DMS153 treated with DMSO at 0.1 percent for 48 hours (cell line): ENCODE data around the gene DOCK2.

Source experiments
- DNase-seq: peaks from one replicate; lab custom pipeline; 2025; ENCODE audit not compliant: unreplicated experiment; lab: John Stamatoyannopoulos, UW

Gene DOCK2

DNA sequence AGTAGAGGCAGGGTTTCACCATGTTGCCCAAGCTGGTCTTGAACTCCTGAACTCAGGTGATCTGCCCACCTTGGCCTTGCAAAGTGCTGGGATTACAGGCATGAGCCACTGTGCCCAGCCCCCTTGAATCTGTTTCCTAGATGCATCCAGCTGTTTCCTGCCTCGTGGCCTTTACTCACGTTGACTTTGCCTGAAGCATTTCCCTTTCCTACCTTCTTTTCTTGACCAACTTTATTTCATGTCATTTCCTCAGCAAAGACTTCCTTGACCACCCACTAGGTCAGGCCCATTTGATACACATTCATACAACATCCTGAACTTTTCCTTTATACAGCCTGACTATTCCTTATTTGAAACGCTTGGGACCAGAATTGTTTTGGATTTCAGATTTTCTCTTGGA lies 51.0 kb downstream of the DOCK2 start:
- no peak for DNase-seq

DNA sequence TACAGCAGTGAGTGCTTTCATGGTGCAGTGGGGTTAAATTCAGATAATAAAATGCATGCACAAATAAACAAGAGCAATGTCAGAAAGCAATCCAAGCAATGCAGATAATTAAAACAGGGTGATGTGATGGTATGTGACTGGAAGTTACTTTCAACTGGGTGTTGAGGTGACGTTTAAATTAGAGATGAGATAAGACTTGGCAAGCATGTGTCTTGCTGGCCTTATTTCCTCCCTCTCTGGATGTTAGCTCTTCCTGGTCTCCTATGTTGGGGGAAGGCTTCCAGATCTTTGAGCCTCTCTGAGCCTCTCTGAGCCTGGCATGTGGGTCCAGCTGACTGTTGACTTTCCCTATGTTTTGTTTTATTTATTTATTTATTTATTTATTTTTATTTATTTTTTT lies 54.4 kb downstream of the DOCK2 start:
- DNase-seq = no peak

DNA sequence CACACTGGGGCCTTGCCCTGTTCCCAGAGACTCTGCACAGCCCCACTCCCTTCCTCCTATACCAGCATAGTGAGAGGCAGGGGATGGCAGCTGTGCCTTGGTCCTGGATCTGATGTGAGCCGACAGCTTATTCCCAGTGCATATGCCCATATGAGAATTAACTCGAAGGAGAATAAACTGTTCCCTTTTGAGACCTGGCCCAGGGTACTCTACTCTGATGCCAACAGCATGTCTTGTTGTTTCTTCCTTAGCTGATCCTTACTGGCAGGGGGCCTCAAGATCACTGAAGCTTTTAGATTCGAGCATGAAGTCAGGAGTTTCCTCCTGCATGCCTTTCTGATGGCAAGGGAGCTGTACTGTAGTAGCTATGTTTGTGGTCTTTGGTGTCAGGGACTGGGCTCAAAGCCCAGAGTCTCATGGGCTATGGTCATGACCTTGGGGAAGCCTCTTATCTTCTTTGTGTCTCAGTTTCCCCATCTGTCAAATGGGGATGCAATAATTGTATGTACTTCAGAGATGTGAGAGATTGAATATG lies 57.1 kb downstream of the DOCK2 start:
- DNase-seq = no peak

DNA sequence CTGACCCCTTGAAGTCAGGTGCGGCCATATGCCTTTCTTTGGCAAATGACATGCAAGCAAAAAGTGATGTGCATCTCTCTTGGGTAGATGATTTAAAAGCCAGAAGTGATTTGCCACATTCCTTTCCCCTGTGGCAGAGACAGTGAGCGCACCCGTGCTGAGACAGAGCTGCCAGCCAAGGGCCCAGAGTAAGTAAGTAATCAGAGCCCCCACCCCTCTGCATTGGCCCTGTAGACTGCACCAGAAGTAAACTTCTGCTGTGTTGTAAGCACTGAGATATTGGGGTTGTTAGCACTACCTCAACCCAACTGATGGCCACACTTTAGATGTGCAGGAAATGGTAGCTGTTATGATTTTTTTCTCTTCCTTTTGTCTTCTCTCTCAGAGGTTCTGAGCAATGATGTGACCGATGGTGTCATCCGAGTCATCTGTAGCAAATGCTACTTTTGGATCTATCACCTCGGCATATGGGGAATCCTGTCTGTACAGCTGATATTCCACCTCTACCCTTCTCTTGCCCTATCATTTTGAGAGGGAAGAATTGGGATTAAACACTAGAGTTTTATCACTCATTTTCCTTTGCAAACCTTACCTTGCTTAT lies 58.0 kb downstream of the DOCK2 start:
- no peak for DNase-seq

DNA sequence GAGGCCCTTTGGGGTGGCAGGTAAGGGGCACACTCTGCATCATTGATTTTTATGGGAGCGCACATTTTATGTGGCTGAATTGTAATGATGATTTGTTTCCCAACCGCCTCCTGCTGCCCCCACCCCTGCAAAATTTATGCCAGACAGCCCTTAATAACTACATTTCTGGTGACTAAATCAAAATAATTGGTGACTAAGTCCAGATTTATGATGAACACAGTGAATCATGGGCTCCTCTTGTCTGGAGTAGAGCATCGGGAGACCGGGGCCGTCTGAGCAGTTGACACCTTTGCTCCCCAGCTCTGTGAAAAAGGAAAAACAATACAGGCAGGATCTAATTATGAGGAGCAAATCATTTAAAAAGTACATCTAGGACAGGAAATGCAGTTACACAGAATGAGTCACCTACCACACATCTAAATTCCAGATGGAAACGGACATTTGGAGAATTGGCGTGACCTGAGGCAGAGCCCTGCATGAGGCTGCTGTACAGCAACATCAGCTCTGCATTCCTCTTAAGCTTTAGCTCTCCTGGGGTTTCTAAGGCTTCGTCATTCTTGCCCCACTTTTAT lies 58.9 kb downstream of the DOCK2 start:
- no peak for DNase-seq

DNA sequence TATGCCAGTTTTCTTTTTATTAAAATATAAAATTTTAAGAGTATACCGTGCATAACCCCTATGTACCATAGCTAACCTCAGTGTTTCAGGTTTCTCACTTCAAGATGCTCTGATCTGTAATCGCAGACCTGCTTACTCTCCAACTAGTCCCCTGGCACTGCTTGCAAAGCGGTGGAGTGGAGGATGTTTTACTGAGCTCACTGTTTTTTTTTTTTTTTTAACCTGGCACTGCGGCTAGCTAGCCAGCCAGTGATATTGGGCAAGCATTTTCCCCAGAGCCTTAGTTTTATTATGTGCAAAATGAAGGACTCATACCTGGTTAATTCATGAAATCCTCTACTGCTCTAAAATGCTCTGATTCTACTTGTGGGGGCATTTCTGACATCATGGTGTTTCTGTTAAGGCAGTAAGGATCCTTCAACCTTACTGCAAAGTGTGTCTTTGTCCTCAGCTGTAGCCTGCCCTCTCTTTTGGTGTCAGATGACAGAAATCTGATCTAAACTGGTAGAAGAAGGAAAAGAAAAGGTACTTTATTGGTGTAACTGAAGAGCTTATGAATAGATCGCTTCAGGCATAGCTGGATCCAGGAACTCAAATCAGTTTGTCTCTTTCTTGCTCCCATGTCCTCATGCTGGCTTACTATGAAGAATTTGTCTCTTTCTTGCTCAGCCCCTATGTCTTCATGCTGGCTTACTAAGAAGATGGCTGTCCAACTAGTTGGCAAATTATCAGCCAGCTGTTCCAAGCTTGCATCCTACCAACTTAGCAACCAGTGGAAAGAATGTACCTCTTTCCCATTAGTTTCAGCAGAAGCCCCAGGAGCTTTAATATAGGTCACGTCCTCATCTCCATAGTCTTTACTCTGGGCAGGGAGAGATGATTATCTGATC lies 59.8 kb downstream of the DOCK2 start:
- DNase-seq = no peak

DNA sequence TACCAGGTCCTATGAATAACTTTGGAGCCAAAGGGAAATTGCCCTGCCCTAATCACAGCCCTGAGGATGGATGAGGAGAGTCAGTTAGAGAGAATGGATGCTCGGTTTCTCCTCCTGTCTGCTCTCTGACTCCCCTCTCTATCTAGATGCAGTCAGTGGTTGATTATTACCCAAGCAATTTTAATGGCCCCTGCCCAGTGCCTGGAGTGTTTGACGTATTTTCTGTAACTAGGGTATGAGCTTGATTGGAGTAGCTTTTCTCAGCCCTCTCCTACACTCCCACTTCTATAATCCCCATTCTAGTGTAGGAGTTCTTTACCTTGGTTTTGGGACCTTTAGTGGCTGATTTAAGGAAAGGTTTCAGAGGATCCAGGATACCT lies 60.4 kb downstream of the DOCK2 start:
- DNase-seq = no peak

DNA sequence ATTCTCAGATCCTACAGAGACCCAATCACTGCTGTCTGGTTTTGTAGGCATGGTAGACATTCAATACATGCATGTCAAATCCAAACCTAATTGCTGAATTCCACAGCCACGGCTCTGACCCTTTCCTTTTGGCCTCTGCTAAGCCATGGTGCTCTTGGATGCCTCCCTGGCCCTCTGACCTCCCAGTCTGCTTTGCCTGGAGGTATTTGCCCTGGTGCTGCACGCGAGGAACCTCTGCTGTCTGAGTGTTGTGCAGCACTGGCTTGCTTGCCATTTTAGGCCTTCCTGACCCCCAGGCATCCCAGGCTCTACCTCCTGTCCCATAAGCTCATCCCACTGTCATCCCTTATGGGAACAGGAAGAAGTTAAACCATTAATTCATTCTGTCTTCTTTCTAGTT lies 60.9 kb downstream of the DOCK2 start:
- no peak for DNase-seq

DNA sequence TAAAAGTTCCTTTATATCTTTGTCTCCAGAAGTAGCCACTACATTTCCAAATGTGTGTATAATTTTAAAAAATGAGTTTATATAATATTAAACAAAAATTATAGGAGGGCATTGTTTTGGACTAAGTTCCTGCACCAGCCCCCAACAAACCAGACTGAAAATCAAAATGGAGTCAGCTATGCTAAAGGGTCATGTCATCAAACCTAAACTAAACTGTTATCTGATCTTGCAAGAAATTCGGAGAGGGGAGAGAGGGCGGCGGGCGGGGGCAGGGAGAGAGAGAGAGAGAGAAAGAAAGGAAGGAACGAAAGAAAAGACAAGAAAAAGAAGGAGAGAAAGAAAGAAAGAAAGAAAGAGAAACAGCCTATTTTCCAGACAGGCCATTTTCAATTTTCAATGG lies 63.5 kb downstream of the DOCK2 start:
- no peak for DNase-seq

DNA sequence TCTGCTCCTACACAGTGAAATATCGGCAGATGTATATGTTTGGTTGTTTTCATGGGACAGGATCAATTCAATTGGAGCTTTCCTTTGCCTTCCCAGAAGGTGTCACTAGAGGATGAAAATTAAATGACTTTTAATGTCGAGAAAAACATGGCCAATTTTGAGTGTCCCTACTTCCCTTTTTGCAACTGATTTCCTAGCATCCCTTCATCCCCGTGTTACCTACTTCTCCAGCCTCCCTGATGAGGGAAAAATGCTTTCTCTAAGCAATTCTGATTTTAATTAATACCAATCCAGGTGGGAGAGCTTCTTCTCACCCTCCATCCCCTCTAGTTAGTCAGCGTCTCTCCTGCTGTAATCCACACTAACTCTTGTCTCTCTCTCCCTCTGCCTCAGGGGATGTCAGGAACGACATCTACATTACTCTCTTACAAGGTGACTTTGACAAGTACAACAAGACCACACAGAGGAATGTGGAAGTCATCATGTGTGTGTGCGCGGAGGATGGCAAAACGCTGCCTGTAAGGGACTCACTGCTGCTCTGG lies 64.9 kb downstream of the DOCK2 start:
- DNase-seq = no peak

DNA sequence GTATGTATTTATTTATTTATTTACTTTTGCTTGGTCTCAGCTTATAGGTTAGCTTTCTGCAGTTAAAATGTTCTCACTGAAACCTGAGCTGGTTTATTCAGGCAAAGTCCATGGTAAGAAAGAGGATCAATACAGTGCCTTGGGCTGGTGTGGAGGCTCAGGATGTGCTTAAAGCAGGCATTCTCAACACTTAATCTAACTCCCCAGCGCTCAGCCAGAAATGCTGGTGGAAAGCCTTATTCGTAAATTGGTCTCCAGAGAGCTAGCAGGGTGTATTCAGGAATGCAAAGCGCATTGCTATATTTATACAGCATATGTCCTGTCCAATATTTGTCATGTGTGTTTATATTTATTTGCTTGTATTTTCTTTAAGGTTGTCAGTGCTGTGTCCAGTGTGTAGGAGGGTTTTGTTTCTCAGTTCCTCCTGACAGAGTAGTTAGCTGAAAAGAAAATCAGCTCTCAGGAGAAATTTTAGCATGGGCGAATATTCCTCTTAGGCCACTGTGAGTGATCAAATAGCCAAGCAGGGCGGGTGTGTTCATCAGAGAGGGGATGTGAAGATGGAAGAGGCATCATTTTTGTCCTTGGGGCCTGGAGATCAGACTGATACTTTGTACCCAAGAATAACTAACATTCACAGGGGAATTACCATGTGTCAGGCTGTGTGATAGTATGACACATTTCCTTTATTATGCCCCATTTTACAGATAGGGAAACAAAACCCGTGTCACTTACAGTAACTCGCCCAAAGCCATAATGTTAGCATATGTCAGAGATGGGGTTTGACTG lies 65.8 kb downstream of the DOCK2 start:
- no peak for DNase-seq

DNA sequence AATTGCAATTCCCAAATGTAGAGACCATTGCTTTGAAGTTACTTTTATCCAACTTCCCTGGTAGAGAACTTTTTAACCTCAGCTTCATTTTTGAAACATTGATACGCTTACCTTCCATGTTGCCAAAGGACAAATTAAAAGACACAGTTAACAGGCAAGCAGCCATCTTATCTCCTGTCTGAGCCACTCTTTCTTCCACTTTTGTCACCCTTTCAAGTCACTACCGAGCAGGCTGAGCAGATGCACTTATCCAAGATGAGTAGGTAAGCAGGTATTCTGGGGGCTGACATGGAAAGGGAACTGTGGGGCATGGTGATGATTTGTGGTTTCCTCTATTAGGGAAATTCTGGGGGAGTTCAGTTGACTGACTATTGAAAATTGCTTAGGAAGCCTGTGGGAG lies 66.7 kb downstream of the DOCK2 start:
- DNase-seq = no peak

DNA sequence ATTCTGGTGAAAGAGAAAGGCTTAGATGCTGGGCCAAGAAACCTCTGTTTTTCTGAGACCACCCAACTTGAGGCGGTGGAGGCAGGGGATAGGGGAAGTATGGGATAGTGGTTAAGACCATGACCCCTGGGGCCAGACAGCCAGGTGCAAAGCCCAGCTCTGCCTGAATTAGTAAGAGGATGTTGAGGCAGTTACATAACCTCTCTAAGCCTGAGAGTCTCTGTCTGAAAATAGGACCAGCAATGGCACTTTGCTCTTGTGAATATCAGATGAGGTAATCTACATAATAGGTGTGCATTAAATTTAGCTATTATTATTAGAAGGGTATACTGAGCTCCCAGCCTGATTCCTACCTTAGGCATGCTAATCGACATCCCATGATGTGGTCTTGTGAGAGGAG lies 68.2 kb downstream of the DOCK2 start:
- DNase-seq = no peak

DNA sequence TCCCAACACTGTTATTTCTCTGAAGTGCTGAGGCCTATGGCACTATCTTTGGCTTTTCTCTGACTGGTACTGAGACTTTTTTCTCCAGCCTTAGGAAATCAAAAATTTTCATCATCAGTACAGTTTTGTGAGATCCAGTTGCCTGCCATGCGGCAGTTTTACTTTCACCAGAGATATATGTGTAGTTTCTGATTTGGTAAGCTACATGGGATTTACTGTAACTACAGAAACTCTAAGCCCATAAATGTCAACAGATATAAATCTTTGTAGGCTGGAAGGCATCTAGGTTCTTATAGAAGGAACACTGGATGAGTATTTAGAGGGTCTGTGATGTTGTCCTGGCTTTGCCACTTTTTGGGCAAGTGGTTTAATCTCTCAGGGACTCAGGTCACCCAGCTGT lies 69.0 kb downstream of the DOCK2 start:
- no peak for DNase-seq

DNA sequence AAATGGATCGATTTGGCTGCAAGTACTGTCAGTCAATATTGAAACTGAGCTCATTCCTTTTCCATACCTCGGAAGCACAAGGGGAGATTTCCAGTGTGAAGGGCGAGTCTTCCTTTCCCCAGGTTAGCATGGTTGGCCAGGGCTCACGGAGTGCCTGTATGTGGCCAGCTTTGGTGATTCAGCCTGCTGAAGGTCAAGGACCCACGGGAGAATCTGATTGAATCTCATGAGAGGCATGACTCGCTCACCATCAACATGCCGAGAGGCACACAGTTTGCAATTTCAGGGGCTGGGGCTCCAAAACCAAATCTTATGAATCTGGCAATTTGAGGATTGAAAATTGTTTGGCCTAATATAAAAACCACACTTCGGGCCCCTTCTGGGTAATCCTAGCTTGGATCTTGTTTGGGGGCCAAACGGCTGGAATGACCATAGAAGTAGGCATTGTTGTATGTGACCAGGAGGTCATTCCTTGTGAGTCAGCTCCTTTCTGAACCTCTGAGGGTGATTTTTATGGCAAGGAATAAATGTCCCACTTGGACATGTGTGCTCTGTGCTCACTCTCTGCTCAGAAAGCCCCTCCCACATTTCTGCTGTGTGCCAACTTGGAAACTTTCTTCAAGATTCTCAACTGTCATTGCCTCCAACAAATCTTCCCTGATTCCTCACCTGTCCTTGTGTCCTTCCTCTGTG lies 69.8 kb downstream of the DOCK2 start:
- DNase-seq = no peak

DNA sequence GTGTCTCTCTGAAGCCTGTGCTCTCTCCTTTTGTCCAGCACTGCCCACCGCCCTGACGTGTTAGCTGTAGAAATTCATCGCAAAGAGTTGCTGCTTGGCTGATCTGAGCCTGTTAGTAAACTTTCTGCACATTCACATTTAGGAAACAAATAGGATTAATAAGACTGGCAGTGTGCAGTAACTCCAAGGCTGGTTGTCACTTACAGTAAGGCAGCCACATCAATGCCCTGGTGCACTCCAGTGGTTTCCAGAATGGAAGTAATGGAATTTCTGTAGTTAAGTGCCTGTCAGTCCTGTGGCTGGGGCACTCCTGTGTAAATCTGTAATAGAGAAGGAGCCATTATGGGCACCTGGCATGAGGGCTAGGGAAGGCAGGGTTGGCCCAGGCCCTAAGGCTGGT lies 70.6 kb downstream of the DOCK2 start:
- no peak for DNase-seq

DNA sequence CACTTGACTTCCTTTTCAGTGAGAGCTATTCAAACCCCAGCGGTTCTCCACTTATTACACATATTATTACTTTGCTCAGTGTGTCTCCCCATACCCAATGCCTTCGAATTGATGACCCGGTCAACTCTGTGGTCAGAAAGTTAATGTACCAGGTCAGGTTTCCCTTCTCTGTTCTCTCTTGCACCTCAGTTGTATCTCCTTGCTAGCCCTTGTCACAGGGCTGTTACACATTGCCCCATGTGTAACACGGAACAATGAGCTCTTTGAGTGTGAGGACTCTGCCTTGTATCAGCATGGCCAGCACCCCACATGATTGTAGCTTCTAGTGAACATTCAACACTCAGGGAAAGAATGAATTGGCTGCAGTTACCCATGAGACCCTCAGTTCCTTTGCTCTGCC lies 73.6 kb downstream of the DOCK2 start:
- DNase-seq = no peak

DNA sequence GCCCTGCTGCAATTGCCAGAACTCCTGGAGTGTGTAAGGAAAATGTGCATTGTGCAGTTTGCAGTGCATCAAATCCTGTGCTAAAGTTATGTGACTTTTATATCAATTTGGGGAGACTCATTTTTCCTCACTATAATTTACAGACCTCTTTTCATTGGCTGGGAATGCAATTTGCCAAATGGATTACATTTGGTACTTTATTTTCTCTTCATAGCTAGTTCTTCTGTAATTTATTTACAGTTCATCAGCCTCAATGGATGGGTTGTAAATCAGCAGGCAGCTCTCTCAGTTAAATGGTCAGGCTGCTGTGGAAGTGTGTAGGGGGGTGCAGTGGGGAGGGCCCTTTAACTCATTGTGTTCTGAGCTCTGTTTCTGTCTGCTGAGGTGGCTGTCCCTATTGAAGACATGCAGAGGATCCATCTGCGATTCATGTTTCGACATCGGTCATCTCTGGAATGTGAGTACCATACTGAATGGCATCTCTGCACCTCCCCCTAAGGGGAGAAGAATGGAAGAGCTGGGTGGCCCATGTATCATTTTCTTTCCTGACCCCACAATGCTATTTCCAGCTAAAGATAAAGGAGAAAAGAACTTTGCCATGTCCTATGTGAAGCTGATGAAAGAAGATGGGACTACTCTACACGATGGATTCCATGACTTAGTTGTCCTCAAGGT lies 74.6 kb downstream of the DOCK2 start:
- DNase-seq = no peak

DNA sequence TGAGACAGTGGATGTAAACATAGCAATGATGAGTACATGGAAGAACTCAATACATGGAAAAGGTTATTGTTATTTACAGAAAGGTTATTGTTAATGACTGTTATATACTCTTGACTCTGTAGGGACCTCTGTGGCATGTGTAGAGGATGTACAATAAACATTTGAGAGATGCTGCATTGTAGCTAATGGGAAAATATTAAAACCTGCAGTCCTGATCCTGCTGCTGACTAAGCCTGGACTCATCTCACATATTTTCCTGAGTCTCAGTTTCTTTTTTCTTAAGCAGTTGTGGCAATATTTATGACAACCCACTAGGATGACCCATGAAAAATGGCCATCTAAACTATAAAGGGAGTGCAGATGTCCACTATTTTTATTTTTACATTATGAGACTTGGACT lies 75.4 kb downstream of the DOCK2 start:
- no peak for DNase-seq

DNA sequence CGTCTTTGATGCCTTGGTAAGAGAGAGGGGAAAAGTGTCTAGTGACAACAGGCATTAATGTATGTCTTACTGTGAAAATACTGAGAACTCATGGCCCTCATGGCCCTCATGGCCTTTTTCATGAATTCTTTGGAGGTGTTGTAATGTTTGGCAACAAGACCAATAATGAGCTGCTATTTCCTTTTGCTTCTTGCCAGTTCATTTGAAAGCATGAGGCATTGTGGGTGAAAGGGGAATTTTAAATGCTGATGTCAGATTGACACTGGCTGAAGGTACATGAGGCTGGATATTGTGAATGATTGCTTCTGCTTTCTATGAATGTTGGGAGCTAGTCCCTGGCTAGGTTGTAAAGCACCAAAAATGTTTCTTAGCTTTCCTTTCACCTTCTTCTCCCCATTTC lies 79.2 kb downstream of the DOCK2 start:
- no peak for DNase-seq
